Measurements from ENCODE around the gene YAF2. TPM values are rescaled to one million over a fixed set of nuclear protein-coding genes. Genes with fewer than 3 reads are reported as not detected.

The YAF2 gene
- total RNA-seq, 1 donor from 2014 or later: 52.5 TPM

GRCh38 chr12:42277396-42278127 is 39.5 kb upstream of the YAF2 start:
- Mint-ChIP-seq H3K27me3 (ENCODE audit: unreplicated experiment) (peaks cover 2% of the 10 kb centered on the region), H3K9me3 (ENCODE audit: unreplicated experiment) (no peaks in the 10 kb centered on the region), H3K4me1 (ENCODE audit: low read depth, unreplicated experiment) (no peaks in the 10 kb centered on the region), H3K4me3 (ENCODE audit: unreplicated experiment) (no peak overlapping the region), H3K27ac (ENCODE audit: unreplicated experiment) (no peak overlapping the region), H3K36me3 (ENCODE audit: unreplicated experiment) (no peaks in the 10 kb centered on the region)
- TF ChIP-seq, protein P1, sequence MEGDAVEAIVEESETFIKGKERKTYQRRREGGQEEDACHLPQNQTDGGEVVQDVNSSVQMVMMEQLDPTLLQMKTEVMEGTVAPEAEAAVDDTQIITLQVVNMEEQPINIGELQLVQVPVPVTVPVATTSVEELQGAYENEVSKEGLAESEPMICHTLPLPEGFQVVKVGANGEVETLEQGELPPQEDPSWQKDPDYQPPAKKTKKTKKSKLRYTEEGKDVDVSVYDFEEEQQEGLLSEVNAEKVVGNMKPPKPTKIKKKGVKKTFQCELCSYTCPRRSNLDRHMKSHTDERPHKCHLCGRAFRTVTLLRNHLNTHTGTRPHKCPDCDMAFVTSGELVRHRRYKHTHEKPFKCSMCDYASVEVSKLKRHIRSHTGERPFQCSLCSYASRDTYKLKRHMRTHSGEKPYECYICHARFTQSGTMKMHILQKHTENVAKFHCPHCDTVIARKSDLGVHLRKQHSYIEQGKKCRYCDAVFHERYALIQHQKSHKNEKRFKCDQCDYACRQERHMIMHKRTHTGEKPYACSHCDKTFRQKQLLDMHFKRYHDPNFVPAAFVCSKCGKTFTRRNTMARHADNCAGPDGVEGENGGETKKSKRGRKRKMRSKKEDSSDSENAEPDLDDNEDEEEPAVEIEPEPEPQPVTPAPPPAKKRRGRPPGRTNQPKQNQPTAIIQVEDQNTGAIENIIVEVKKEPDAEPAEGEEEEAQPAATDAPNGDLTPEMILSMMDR (IDR thresholded peaks at IDR 0.05; ENCODE audit: partially characterized antibody, unreplicated experiment): no peak
- DNase-seq: no peak

GRCh38 chr12:42275499-42275898 is 37.5 kb upstream of the YAF2 start:
- DNase-seq: no peak
- Mint-ChIP-seq H3K27me3 (ENCODE audit: unreplicated experiment) (peaks cover 5% of the 10 kb centered on the region), H3K27ac (ENCODE audit: unreplicated experiment) (no peak overlapping the region), H3K4me3 (ENCODE audit: unreplicated experiment) (no peak overlapping the region), H3K4me1 (ENCODE audit: low read depth, unreplicated experiment) (no peaks in the 10 kb centered on the region), H3K36me3 (ENCODE audit: unreplicated experiment) (no peaks in the 10 kb centered on the region), H3K9me3 (ENCODE audit: unreplicated experiment) (no peaks in the 10 kb centered on the region)
- TF ChIP-seq, protein P1 (IDR thresholded peaks at IDR 0.05; ENCODE audit: partially characterized antibody, unreplicated experiment): no peak

DNA sequence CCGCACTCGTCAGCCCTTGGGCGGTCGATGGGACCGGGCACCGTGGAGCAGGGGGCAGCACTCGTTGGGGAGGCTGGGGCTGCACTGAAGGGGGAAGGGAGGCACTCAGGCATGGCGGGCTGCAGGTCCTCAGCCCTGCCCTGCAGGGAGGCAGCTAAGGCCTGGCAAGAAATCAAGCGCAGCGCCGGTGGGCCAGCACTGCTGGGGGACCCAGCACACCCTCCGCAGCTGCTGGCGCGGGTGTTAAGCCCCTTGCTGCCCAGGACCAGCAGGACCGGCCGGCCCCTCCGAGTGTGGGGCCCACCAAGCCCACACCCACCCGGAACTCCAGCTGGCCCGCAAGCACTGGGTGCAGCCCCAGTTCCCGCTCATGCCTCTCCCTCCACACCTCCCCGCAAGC is 35.7 kb upstream of the YAF2 start:
- Mint-ChIP-seq H3K9me3 (ENCODE audit: unreplicated experiment) (no peaks in the 10 kb centered on the region), H3K4me1 (ENCODE audit: low read depth, unreplicated experiment) (no peaks in the 10 kb centered on the region), H3K27ac (ENCODE audit: unreplicated experiment) (no peak overlapping the region), H3K27me3 (ENCODE audit: unreplicated experiment) (peaks cover 7% of the 10 kb centered on the region), H3K4me3 (ENCODE audit: unreplicated experiment) (no peak overlapping the region), H3K36me3 (ENCODE audit: unreplicated experiment) (no peaks in the 10 kb centered on the region)
- TF ChIP-seq, protein P1 (IDR thresholded peaks at IDR 0.05; ENCODE audit: partially characterized antibody, unreplicated experiment): no peak
- no peak for DNase-seq

DNA sequence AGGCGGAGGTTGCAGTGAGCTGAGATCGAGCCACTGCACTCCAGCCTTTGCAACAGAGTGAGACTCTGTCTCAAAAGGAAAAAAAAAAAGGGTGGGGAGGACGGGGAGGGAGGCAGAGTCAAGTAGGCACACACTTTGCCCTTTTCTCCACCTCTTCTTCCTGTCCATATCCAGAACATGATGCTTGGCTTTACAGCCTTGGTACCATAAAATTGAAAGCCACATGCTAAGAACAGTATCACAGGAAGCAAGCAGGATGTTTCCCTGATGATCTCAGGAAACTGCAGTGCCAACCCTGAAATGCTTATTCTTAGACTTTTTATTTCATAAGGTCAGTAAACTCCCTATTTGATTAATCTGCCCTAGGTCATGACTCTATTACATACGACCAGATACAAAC is 32.5 kb upstream of the YAF2 start:
- Mint-ChIP-seq H3K27me3 (ENCODE audit: unreplicated experiment) (peaks cover 5% of the 10 kb centered on the region), H3K36me3 (ENCODE audit: unreplicated experiment) (no peaks in the 10 kb centered on the region), H3K27ac (ENCODE audit: unreplicated experiment) (no peak overlapping the region), H3K9me3 (ENCODE audit: unreplicated experiment) (no peaks in the 10 kb centered on the region), H3K4me3 (ENCODE audit: unreplicated experiment) (no peak overlapping the region), H3K4me1 (ENCODE audit: low read depth, unreplicated experiment) (no peaks in the 10 kb centered on the region)
- DNase-seq: no peak
- TF ChIP-seq, protein P1 (IDR thresholded peaks at IDR 0.05; ENCODE audit: partially characterized antibody, unreplicated experiment): no peak

- TF ChIP-seq, protein P1 (IDR thresholded peaks at IDR 0.05; ENCODE audit: partially characterized antibody, unreplicated experiment): no peak
- Mint-ChIP-seq H3K9me3 (ENCODE audit: unreplicated experiment) (no peaks in the 10 kb centered on the region), H3K4me1 (ENCODE audit: low read depth, unreplicated experiment) (no peaks in the 10 kb centered on the region), H3K36me3 (ENCODE audit: unreplicated experiment) (no peaks in the 10 kb centered on the region), H3K27ac (ENCODE audit: unreplicated experiment) (no peak overlapping the region), H3K4me3 (ENCODE audit: unreplicated experiment) (no peak overlapping the region), H3K27me3 (ENCODE audit: unreplicated experiment) (peaks cover 5% of the 10 kb centered on the region)
- DNase-seq: no peak
These were observed 29.6 kb upstream of the YAF2 start for GRCh38 chr12:42267413-42268190.

All from glutamatergic neuron (in vitro differentiated cells).